Measurements from ENCODE around the gene LIX1.

The LIX1 gene

GRCh38 chr5:97118261-97119006 is 24.0 kb downstream of the LIX1 start:
- no peak for TF ChIP-seq CTCF (IDR thresholded peaks at IDR 0.05)
- Mint-ChIP-seq H3K4me1 (peaks cover 26% of the 10 kb centered on the region), H3K9me3 (no peaks in the 10 kb centered on the region), H3K4me3 (no peak overlapping the region), H3K27me3 (ENCODE audit: low read depth, poor library complexity) (no peaks in the 10 kb centered on the region), H3K36me3 (ENCODE audit: low read depth) (peaks cover 7% of the 10 kb centered on the region), H3K27ac (no peak overlapping the region)
- no peak for DNase-seq

GRCh38 chr5:97115932-97116331 is 26.5 kb downstream of the LIX1 start:
- peaks cover 49% of the 10 kb centered on the region for H3K4me1 Mint-ChIP-seq
- no peak overlapping the region for H3K27ac Mint-ChIP-seq
- H3K27me3 Mint-ChIP-seq (ENCODE audit: low read depth, poor library complexity) = no peaks in the 10 kb centered on the region
- H3K9me3 Mint-ChIP-seq = no peaks in the 10 kb centered on the region
- no peak overlapping the region for H3K4me3 Mint-ChIP-seq
- H3K36me3 Mint-ChIP-seq (ENCODE audit: low read depth) = no peaks in the 10 kb centered on the region
- no peak for TF ChIP-seq CTCF (IDR thresholded peaks at IDR 0.05)
- no peak for DNase-seq

GRCh38 chr5:97112230-97112629 is 30.2 kb downstream of the LIX1 start:
- DNase-seq = no peak
- H3K4me1 Mint-ChIP-seq = peaks cover 58% of the 10 kb centered on the region
- no peaks in the 10 kb centered on the region for H3K9me3 Mint-ChIP-seq
- no peaks in the 10 kb centered on the region for H3K27me3 Mint-ChIP-seq (ENCODE audit: low read depth, poor library complexity)
- no peak overlapping the region for H3K4me3 Mint-ChIP-seq
- TF ChIP-seq CTCF (IDR thresholded peaks at IDR 0.05) = no peak
- no peaks in the 10 kb centered on the region for H3K36me3 Mint-ChIP-seq (ENCODE audit: low read depth)
- H3K27ac Mint-ChIP-seq = peak overlapping the region; percentile 37

- peak overlapping the region; percentile 19 for H3K4me3 Mint-ChIP-seq
- no peaks in the 10 kb centered on the region for H3K36me3 Mint-ChIP-seq (ENCODE audit: low read depth)
- DNase-seq = no peak
- no peak for TF ChIP-seq CTCF (IDR thresholded peaks at IDR 0.05)
- H3K27me3 Mint-ChIP-seq (ENCODE audit: low read depth, poor library complexity) = no peaks in the 10 kb centered on the region
- H3K4me1 Mint-ChIP-seq = peaks cover 57% of the 10 kb centered on the region
- no peaks in the 10 kb centered on the region for H3K9me3 Mint-ChIP-seq
- H3K27ac Mint-ChIP-seq = peak overlapping the region; percentile 46
Measured at GRCh38 chr5:97111616-97112015, 30.8 kb downstream of the LIX1 start.

- TF ChIP-seq CTCF (IDR thresholded peaks at IDR 0.05) = no peak
- no peak for DNase-seq
- Mint-ChIP-seq H3K27ac (peak overlapping the region; percentile 76), H3K36me3 (ENCODE audit: low read depth) (no peaks in the 10 kb centered on the region), H3K4me3 (no peak overlapping the region), H3K27me3 (ENCODE audit: low read depth, poor library complexity) (no peaks in the 10 kb centered on the region), H3K9me3 (no peaks in the 10 kb centered on the region), H3K4me1 (peaks cover 57% of the 10 kb centered on the region)
Measured at GRCh38 chr5:97111004-97111403, 31.4 kb downstream of the LIX1 start.

- no peak for DNase-seq
- Mint-ChIP-seq H3K9me3 (no peaks in the 10 kb centered on the region), H3K4me1 (peaks cover 43% of the 10 kb centered on the region), H3K27ac (no peak overlapping the region), H3K27me3 (ENCODE audit: low read depth, poor library complexity) (no peaks in the 10 kb centered on the region), H3K36me3 (ENCODE audit: low read depth) (peaks cover 4% of the 10 kb centered on the region), H3K4me3 (no peak overlapping the region)
- no peak for TF ChIP-seq CTCF (IDR thresholded peaks at IDR 0.05)
Measured at GRCh38 chr5:97107318-97107717, 35.1 kb downstream of the LIX1 start.

Data from nephron progenitor cell (in vitro differentiated cells).